Mucosa of rectum (tissue), 2 donors: ENCODE measurements around the gene MAK.
"Not testable (repeated sequence)": the region's sequence is repeated elsewhere in the genome, so short reads cannot be mapped to it uniquely, and the experiment has no call there.

ENCODE experiments used
- H3K27ac ChIP-seq, 2 donors: one replicate each; pipeline ENCODE4 v1.7.0; 2013; ENCODE audit warnings: inconsistent platforms in 2 of 2, low read depth in 2 of 2, low read length in 2 of 2
- H3K27me3 ChIP-seq, 2 donors: one replicate each; pipeline ENCODE4 v1.7.0; 2013; ENCODE audit warnings: low read length in 2 of 2; ENCODE audit not compliant: control insufficient read depth in 2 of 2, insufficient read depth in 2 of 2
- H3K36me3 ChIP-seq, 2 donors: one replicate each; pipeline ENCODE4 v1.7.0; 2013; ENCODE audit warnings: low read length in 2 of 2; ENCODE audit not compliant: control insufficient read depth in 2 of 2, insufficient read depth in 2 of 2
- H3K4me1 ChIP-seq, 2 donors: one replicate each; pipeline ENCODE4 v1.7.0; 2013; ENCODE audit warnings: low read length in 2 of 2, mild to moderate bottlenecking in 1 of 2; ENCODE audit not compliant: control insufficient read depth in 2 of 2, insufficient read depth in 2 of 2
- H3K4me3 ChIP-seq, 2 donors: one replicate each; pipeline ENCODE4 v1.7.0; 2013; ENCODE audit warnings: low read length in 2 of 2
- H3K9ac ChIP-seq, 2 donors: one replicate each; pipeline ENCODE4 v1.7.0; 2013; ENCODE audit warnings: low read length in 2 of 2, low read depth in 1 of 2, mild to moderate bottlenecking in 1 of 2
- H3K9me3 ChIP-seq, 2 donors: one replicate each; pipeline ENCODE4 v1.7.0; 2013; ENCODE audit warnings: low read length in 2 of 2; ENCODE audit not compliant: control insufficient read depth in 2 of 2
- donor health status: healthy.
- donor health status: Normal muscosa, but diverticular disease.

MAK gene

DNA sequence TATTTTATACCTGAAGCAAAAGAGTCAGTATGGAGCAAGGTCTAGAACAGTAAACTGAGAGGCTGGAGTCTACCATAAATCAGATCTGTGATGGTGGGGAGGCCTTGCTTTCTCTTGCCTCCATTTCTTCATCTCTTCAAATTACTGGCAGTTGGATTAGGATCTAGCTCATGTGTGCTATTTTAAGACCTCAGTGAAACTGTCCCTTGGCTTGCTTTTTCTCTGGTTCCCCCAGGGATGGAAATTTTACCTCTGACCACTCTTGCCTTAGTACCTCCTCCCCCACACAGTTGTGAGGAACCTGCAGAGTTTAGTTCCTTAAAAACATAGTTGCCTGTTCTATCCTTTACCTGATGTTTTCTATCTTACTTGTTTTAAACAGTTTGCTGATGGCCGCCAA, 82.3 kb downstream of the MAK start:
- Histone ChIP-seq H3K4me1 (no peaks in the 10 kb centered on the region), H3K27ac (no peak overlapping the region)

DNA sequence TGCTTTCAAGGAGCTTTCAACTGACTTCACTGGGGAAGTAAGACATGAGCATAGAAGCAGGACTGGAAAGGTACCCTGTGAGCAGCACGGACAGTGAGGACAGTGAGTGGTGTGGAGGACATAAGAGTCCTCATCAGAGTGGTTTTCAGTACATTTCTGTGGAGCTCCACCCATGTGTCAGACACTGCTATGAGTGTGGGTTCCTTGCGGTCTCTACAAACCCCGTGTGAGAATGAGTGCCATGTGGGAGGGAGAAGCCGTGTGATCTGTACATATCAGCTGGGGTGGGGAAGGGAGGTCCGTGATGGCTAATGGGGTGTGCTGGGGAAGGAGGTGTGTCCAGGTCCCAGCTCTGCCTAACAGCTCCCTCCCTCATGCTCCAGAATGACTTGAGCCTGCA, 86.6 kb downstream of the MAK start:
- not testable (repeated sequence) for H3K27ac ChIP-seq, H3K27me3 ChIP-seq, H3K9me3 ChIP-seq, H3K9ac ChIP-seq, H3K4me3 ChIP-seq
- H3K4me1 ChIP-seq: peaks cover 10 to 13% of the 10 kb centered on the region in 2 donors
- H3K36me3 ChIP-seq: peaks cover 30 to 54% of the 10 kb centered on the region in 2 donors

More for the DNA sequence above, 82.3 kb downstream of the MAK start:
- Histone ChIP-seq H3K27me3 (no peaks in the 10 kb centered on the region), H3K9me3 (no peaks in the 10 kb centered on the region), H3K9ac (no peak overlapping the region), H3K4me3 (no peak overlapping the region), H3K36me3 (peaks cover 30 to 48% of the 10 kb centered on the region in 2 donors)

DNA sequence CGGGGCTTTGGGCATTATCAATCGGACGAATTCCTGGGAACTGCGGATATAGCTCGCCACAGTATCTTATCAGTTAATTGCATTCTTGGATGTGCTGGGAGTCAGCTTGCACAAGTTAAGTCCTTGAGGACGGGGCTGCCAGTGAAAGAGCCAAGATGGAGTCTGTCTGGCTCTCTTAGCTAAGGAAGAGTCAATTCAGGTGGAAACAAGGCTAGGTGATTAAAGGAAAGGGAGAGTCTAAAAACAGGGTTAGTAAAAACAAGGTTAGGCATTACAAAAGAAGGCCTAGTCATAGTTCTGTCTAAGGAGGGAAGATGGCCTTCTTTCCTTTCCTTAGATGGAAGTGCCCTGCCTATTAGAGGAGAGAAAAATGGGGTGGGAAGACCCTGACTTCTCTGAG, 87.8 kb downstream of the MAK start:
- peaks cover 10 to 13% of the 10 kb centered on the region in 2 donors for H3K4me1 ChIP-seq
- H3K4me3 ChIP-seq, H3K9ac ChIP-seq, H3K27ac ChIP-seq, H3K9me3 ChIP-seq, H3K27me3 ChIP-seq: not testable (repeated sequence)
- H3K36me3 ChIP-seq: peaks cover 25 to 50% of the 10 kb centered on the region in 2 donors

DNA sequence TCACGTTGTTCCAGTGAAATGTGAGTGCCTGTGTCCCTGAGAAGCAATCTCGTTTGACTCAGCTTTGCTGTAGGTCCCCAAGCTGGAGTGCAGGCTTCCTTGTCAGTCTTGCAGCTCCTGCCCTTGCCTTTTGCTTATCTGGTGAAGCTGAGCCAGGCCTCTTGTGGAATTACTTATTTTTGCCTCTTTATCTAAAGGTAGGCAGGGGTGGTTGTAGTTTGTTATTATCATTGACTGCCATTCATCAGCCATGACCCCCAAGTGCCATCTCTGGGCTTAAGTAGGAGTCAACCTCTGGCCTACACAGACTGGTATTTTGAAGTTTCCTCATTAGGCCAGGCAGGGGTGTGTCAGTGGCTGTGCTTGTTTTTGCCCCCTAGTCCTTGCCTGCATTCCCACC, 88.6 kb downstream of the MAK start:
- no peaks in the 10 kb centered on the region for H3K9me3 ChIP-seq
- no peaks in the 10 kb centered on the region for H3K27me3 ChIP-seq
- no peak overlapping the region for H3K27ac ChIP-seq
- H3K4me1 ChIP-seq: peaks cover 10 to 13% of the 10 kb centered on the region in 2 donors
- no peak overlapping the region for H3K4me3 ChIP-seq
- H3K9ac ChIP-seq: no peak overlapping the region
- H3K36me3 ChIP-seq: peaks cover 19 to 43% of the 10 kb centered on the region in 2 donors

DNA sequence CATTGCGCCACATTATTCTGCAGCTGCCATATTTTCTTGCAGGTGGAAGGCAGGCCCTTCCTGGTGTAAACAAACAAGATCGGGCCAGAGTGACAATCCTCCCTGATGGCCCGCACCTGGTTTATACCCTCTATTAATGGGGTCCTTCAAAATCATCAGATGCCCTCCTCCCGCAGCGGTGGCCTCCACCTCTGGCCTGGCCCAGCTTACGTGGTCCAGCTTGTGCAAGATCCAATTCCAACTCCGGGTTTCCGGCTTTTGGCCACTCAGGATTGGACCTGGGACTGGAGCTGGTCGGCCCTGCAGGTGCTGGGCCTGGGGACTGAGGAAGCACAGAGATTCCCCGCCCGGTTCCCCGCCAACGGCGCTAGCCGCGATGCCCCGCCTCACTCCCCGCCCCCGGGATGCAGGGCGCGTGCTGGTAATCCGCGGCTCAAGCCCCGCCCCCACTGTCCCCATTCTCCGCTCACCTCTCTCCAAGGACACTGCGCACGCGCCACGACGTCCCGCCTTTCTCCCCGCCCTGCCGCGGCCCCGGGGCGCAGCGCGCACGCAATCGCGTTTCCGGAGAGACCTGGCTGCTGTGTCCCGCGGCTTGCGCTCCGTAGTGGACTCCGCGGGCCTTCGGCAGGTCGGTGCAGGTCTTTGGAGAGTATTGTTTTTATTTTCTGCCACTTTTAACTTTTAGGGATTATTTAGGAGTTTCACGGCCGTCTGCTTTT, 90.9 kb downstream of the MAK start, which contains the start of gene TMEM14B:
TSS of gene TMEM14B (plus strand) at position 555 of the 722 bp plus-strand sequence. CDS start 1,441 bp downstream, outside the sequence.
- H3K4me1 ChIP-seq: peaks cover 10 to 13% of the 10 kb centered on the region in 2 donors
- H3K36me3 ChIP-seq: peaks cover 8 to 22% of the 10 kb centered on the region in 2 donors
- H3K4me3 ChIP-seq: peak within 1 kb of the TSS; percentile 90 to 95
- peak within 1 kb of the TSS; percentile 89 for H3K9ac ChIP-seq
- H3K27ac ChIP-seq: peak within 1 kb of the TSS; percentile 73 to 79
- H3K9me3 ChIP-seq: no peaks in the 10 kb centered on the region
- H3K27me3 ChIP-seq: no peaks in the 10 kb centered on the region

DNA sequence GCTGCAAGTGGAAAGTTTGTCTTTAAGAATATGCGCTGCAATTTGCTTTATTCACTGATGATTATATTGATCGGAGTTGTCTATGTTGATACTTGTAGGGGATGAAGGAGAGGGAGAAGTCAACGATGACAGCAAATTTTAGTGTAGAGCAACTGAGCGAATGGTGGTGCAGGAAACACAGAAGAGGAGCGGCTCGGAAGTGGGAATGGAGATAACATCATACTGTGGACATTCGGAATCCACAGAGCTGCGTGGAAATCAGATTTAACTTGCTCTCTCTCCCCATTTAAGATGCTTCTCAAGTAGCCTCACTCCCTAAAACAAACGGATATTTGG, 91.5 kb downstream of the MAK start:
- Histone ChIP-seq H3K4me3 (peak overlapping the region; percentile 90 to 95), H3K36me3 (peaks cover 8 to 19% of the 10 kb centered on the region in 2 donors), H3K9ac (peak overlapping the region; percentile 65 to 89), H3K27ac (peak overlapping the region; percentile 73 to 79), H3K4me1 (peaks cover 10 to 13% of the 10 kb centered on the region in 2 donors), H3K9me3 (no peaks in the 10 kb centered on the region), H3K27me3 (no peaks in the 10 kb centered on the region)

DNA sequence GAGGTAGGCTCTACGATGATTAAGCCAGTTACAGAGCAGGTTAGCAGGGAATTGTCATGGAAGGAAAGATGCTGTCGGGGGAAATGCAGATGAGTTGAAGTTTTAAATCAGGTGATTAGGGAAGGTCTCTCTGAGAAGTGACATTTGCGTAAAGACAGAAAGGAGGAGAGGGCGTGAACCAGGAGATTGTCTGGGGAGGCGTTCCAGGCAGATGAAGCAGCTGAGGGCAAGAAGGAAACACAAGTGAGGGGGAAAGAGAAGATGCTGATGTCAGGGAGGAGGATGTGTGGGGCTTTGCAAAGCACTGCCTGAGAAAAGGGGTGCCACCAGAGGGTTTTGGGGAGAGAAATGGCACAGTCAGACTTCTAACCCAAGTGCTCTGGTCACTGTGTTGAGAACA, 93.2 kb downstream of the MAK start:
- no peaks in the 10 kb centered on the region for H3K27me3 ChIP-seq
- no peak overlapping the region for H3K27ac ChIP-seq
- H3K9ac ChIP-seq: no peak overlapping the region

DNA sequence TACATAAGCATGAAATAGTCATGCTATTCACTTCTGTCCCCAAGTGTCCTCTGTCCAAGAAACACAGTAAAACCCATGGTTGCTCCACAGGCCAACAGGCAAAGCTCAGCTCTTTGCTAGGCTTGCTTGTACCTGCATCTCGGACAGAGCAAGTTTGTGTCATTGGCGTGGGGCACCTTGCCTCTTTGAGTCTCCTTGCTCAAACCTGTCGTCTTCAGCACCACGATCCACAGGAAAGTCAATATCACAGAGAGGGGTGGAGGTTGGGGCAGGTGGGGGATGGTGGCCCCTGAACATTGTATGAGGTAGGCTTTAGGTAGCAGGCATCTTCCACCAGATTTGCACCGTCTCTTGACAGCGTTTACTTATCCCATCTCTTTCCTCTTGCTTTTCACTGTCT, 94.8 kb downstream of the MAK start:
- H3K4me1 ChIP-seq: peaks cover 5 to 6% of the 10 kb centered on the region in 2 donors
- H3K9ac ChIP-seq: no peak overlapping the region
- H3K36me3 ChIP-seq: peaks cover 0 to 2% of the 10 kb centered on the region in 2 donors
- no peak overlapping the region for H3K4me3 ChIP-seq
- no peaks in the 10 kb centered on the region for H3K27me3 ChIP-seq
- no peak overlapping the region for H3K27ac ChIP-seq
- no peaks in the 10 kb centered on the region for H3K9me3 ChIP-seq

More for the DNA sequence above, 93.2 kb downstream of the MAK start:
- no peak overlapping the region for H3K4me3 ChIP-seq
- H3K9me3 ChIP-seq: no peaks in the 10 kb centered on the region
- peaks cover 5 to 10% of the 10 kb centered on the region in 2 donors for H3K36me3 ChIP-seq
- H3K4me1 ChIP-seq: peaks cover 10 to 13% of the 10 kb centered on the region in 2 donors

DNA sequence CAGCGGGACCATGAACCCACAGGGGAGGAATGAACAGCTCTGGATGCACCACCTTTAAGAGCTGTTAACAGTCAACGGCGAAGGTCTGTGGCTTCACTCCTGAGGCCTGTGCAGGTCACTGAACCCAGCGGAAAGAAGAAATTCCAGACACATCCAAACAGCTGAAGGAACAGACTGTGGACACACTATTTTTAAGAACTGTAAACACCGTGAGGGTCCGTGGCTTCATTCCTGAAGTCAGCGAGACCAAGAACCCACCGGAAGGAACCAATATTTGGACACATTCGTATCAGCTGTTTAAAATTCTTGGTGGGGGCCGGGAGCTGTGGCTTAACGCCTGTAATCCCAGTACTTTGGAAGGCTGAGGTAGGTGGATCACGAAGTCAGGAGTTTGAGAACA, 96.1 kb downstream of the MAK start:
- no peaks in the 10 kb centered on the region for H3K27me3 ChIP-seq
- no peak overlapping the region for H3K27ac ChIP-seq
- H3K9ac ChIP-seq: no peak overlapping the region
- no peaks in the 10 kb centered on the region for H3K9me3 ChIP-seq
- peaks cover 0 to 2% of the 10 kb centered on the region in 2 donors for H3K36me3 ChIP-seq
- no peak overlapping the region for H3K4me3 ChIP-seq
- peaks cover 0 to 4% of the 10 kb centered on the region in 2 donors for H3K4me1 ChIP-seq

DNA sequence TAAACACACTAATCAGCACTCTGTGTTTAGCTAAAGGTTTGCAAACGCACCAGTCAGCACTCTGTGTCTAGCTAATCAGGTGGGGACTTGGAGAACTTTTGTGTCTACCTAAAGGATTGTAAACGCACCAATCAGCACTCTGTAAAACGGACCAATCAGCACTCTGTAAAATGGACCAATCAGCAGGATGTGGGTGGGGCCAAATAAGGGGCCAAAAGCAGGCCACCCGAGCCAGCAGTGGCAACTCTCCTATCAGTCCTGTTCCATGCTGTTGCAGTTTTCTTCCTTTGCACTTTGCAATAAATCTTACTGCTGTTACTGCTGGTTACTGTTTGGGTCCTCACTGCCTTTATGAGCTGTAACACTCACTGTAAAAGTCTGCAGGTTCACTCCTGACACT, 96.7 kb downstream of the MAK start:
- H3K27ac ChIP-seq, H3K4me1 ChIP-seq, H3K36me3 ChIP-seq, H3K9ac ChIP-seq, H3K27me3 ChIP-seq, H3K4me3 ChIP-seq, H3K9me3 ChIP-seq: not testable (repeated sequence)
